CD8-positive, alpha-beta memory T cell (primary cell): Measurements from ENCODE around the gene SCN4B. TPM values are rescaled to one million over a fixed set of nuclear protein-coding genes. Genes with fewer than 3 reads are reported as not detected.
A peak's percentile ranks its signal among the peaks of the same experiment; 100 is the strongest.

Experiments used
- CTCF ChIA-PET: fragments of 350-600 bp; sonication (Branson Sonifier 250); formaldehyde crosslinking; loops from one replicate; lab custom pipeline; 2021; ENCODE audit warnings: antibody characterized with exemption; lab: Charles Lee
- POLR2A ChIA-PET: fragments of 350-600 bp; sonication (Branson Sonifier 250); formaldehyde crosslinking; loops from one replicate; lab custom pipeline; 2021; ENCODE audit warnings: antibody characterized with exemption; lab: Charles Lee
- DNase-seq, 5 donors: peaks; one replicate each; pipeline versions ENCODE4 v3.0.0 to v3.0.0-alpha.2; 2020 to 2022; ENCODE audit warnings: mixed read lengths in 1 of 5
- H3K27ac ChIP-seq: one replicate; pipeline ENCODE4 v1.7.0; 2013; ENCODE audit warnings: low read depth, mild to moderate bottlenecking, low read length, moderate library complexity
- H3K27me3 ChIP-seq: 2 replicates; pipeline ENCODE4 v1.7.0; 2013; ENCODE audit warnings: low read length, mild to moderate bottlenecking; ENCODE audit not compliant: insufficient read depth, poor library complexity, severe bottlenecking
- H3K36me3 ChIP-seq: 2 replicates; pipeline ENCODE4 v1.7.0; 2013; ENCODE audit warnings: mild to moderate bottlenecking, low read length, moderate library complexity; ENCODE audit not compliant: insufficient read depth
- H3K4me1 ChIP-seq: 2 replicates; pipeline ENCODE4 v1.7.0; 2013; ENCODE audit warnings: mild to moderate bottlenecking, low read length, moderate library complexity; ENCODE audit not compliant: insufficient read depth
- H3K4me3 ChIP-seq: 2 replicates; pipeline ENCODE4 v1.7.0; 2013; ENCODE audit warnings: mild to moderate bottlenecking, low read length
- H3K9me3 ChIP-seq: 2 replicates; pipeline ENCODE4 v1.7.0; 2013; ENCODE audit warnings: mild to moderate bottlenecking, low read length
- H3K27ac Mint-ChIP-seq, 8 donors: one replicate each; pipeline ENCODE4 v1.8.0; 2020 to 2021; ENCODE audit warnings: mixed read lengths in 8 of 8, mild to moderate bottlenecking in 6 of 8, inconsistent platforms in 3 of 8, moderate library complexity in 3 of 8
- H3K27me3 Mint-ChIP-seq, 2 donors: one replicate each; pipeline ENCODE4 v1.8.0; 2020 to 2021; ENCODE audit warnings: mixed read lengths in 2 of 2, mild to moderate bottlenecking in 1 of 2, moderate library complexity in 1 of 2
- H3K36me3 Mint-ChIP-seq, 3 donors: one replicate each; pipeline ENCODE4 v1.8.0; 2020 to 2021; ENCODE audit warnings: mixed read lengths in 3 of 3, inconsistent platforms in 1 of 3, mild to moderate bottlenecking in 1 of 3
- H3K4me1 Mint-ChIP-seq, 3 donors: one replicate each; pipeline ENCODE4 v1.8.0; 2020 to 2021; ENCODE audit warnings: mixed read lengths in 3 of 3, inconsistent platforms in 1 of 3, mild to moderate bottlenecking in 1 of 3
- H3K4me3 Mint-ChIP-seq, 7 donors: one replicate each; pipeline ENCODE4 v1.8.0; 2020 to 2021; ENCODE audit warnings: mixed read lengths in 7 of 7, mild to moderate bottlenecking in 6 of 7, moderate library complexity in 4 of 7, inconsistent platforms in 2 of 7
- H3K9me3 Mint-ChIP-seq, 5 donors: one replicate each; pipeline ENCODE4 v1.8.0; 2020 to 2022; ENCODE audit warnings: mixed read lengths in 5 of 5, mild to moderate bottlenecking in 3 of 5, moderate library complexity in 2 of 5, inconsistent platforms in 1 of 5
- polyA plus RNA-seq: library from polyadenylated mRNA; unstranded; fragments of 300-500 nt; fragmentation: Illumina TruSeq; gene quantifications from one replicate; pipeline ENCODE4 v1.2.3, GENCODE V29; 2021
- total RNA-seq, 2 experiments: library from RNA; stranded (reverse); gene quantifications; one replicate each; pipeline ENCODE4 v1.2.3, GENCODE V29; 2021

SCN4B gene
- total and polyA plus RNA-seq, 3 experiments from 2014 or later = 0.26 to 0.33 TPM; not detected in 1

GRCh38 chr11:118142809-118143208 lies 9.8 kb downstream of the SCN4B start:
- peaks cover 51 to 73% of the 10 kb centered on the region in 2 donors for H3K27me3 Mint-ChIP-seq
- H3K4me3 Mint-ChIP-seq = no peak overlapping the region
- ChIA-PET POLR2A (no interaction called here), CTCF (interaction anchor here (0.7 to 1.4 kb wide), 3 partner anchors 9 to 56 kb away, joined by 3 to 4 read pairs (median 4); no protein-coding TSS in a partner anchor)
- no peaks in the 10 kb centered on the region for H3K4me1 ChIP-seq
- DNase-seq = peak in 1 of 5 donors; percentile 42
- no peak overlapping the region for H3K27ac ChIP-seq
- no peaks in the 10 kb centered on the region for H3K36me3 ChIP-seq
- peaks cover 0 to 9% (median 3%) of the 10 kb centered on the region in 3 donors for H3K4me1 Mint-ChIP-seq
- H3K36me3 Mint-ChIP-seq = no peaks in the 10 kb centered on the region
- H3K9me3 ChIP-seq = no peaks in the 10 kb centered on the region
- H3K27me3 ChIP-seq = peaks cover 29% of the 10 kb centered on the region
- H3K9me3 Mint-ChIP-seq = no peaks in the 10 kb centered on the region
- H3K27ac Mint-ChIP-seq = no peak overlapping the region
- H3K4me3 ChIP-seq = no peak overlapping the region

GRCh38 chr11:118142081-118142480 lies 10.5 kb downstream of the SCN4B start:
- no peaks in the 10 kb centered on the region for H3K9me3 ChIP-seq
- H3K27me3 ChIP-seq = peaks cover 29% of the 10 kb centered on the region
- Mint-ChIP-seq H3K4me3 (no peak overlapping the region), H3K36me3 (no peaks in the 10 kb centered on the region), H3K27me3 (peaks cover 50 to 73% of the 10 kb centered on the region in 2 donors), H3K27ac (no peak overlapping the region), H3K4me1 (peaks cover 0 to 9% (median 3%) of the 10 kb centered on the region in 3 donors), H3K9me3 (no peaks in the 10 kb centered on the region)
- ChIA-PET CTCF (interaction anchor here (0.7 kb wide), 2 partner anchors 29 to 345 kb away, joined by 3 read pairs; no protein-coding TSS in a partner anchor), POLR2A (no interaction called here)
- no peak overlapping the region for H3K4me3 ChIP-seq
- DNase-seq = no peak
- no peak overlapping the region for H3K27ac ChIP-seq
- no peaks in the 10 kb centered on the region for H3K36me3 ChIP-seq
- no peaks in the 10 kb centered on the region for H3K4me1 ChIP-seq

- no peaks in the 10 kb centered on the region for H3K36me3 Mint-ChIP-seq
- H3K4me1 ChIP-seq = no peaks in the 10 kb centered on the region
- H3K27me3 ChIP-seq = peaks cover 14% of the 10 kb centered on the region
- ChIA-PET POLR2A (no interaction called here), CTCF (interaction anchor here (0.9 to 1.2 kb wide), 3 partner anchors 31 to 59 kb away, joined by 3 to 5 read pairs (median 3); no protein-coding TSS in a partner anchor)
- no peaks in the 10 kb centered on the region for H3K4me1 Mint-ChIP-seq
- no peak overlapping the region for H3K4me3 ChIP-seq
- DNase-seq = no peak
- no peaks in the 10 kb centered on the region for H3K9me3 Mint-ChIP-seq
- H3K27me3 Mint-ChIP-seq = peaks cover 43 to 74% of the 10 kb centered on the region in 2 donors
- no peaks in the 10 kb centered on the region for H3K36me3 ChIP-seq
- H3K9me3 ChIP-seq = no peaks in the 10 kb centered on the region
- H3K27ac Mint-ChIP-seq = no peak overlapping the region
- no peak overlapping the region for H3K4me3 Mint-ChIP-seq
- H3K27ac ChIP-seq = no peak overlapping the region
Measured at GRCh38 chr11:118139578-118139977, 13.0 kb downstream of the SCN4B start.

- CTCF ChIA-PET = interaction anchor here (0.9 to 1.2 kb wide), 3 partner anchors 32 to 33 kb away, joined by 3 to 5 read pairs (median 4); no protein-coding TSS in a partner anchor
- peaks cover 12% of the 10 kb centered on the region for H3K27me3 ChIP-seq
- POLR2A ChIA-PET = interaction anchor here (0.5 kb wide), 1 partner anchor 129 kb away, joined by 3 read pairs; no protein-coding TSS in a partner anchor
- Mint-ChIP-seq H3K4me1 (no peaks in the 10 kb centered on the region), H3K27me3 (peaks cover 37 to 74% of the 10 kb centered on the region in 2 donors), H3K4me3 (no peak overlapping the region), H3K9me3 (no peaks in the 10 kb centered on the region), H3K36me3 (no peaks in the 10 kb centered on the region), H3K27ac (no peak overlapping the region)
- no peaks in the 10 kb centered on the region for H3K9me3 ChIP-seq
- no peaks in the 10 kb centered on the region for H3K4me1 ChIP-seq
- H3K27ac ChIP-seq = no peak overlapping the region
- H3K4me3 ChIP-seq = no peak overlapping the region
- H3K36me3 ChIP-seq = no peaks in the 10 kb centered on the region
- DNase-seq = no peak
Measured at GRCh38 chr11:118138839-118139420, 13.7 kb downstream of the SCN4B start.

- Histone ChIP-seq H3K27ac (no peak overlapping the region), H3K9me3 (no peaks in the 10 kb centered on the region), H3K36me3 (no peaks in the 10 kb centered on the region), H3K27me3 (peaks cover 12% of the 10 kb centered on the region), H3K4me3 (no peak overlapping the region), H3K4me1 (no peaks in the 10 kb centered on the region)
- ChIA-PET CTCF (no interaction called here), POLR2A (no interaction called here)
- no peak for DNase-seq
- H3K27ac Mint-ChIP-seq = no peak overlapping the region
- H3K9me3 Mint-ChIP-seq = no peaks in the 10 kb centered on the region
- H3K27me3 Mint-ChIP-seq = peaks cover 25 to 64% of the 10 kb centered on the region in 2 donors
- no peaks in the 10 kb centered on the region for H3K4me1 Mint-ChIP-seq
- H3K4me3 Mint-ChIP-seq = no peak overlapping the region
- no peaks in the 10 kb centered on the region for H3K36me3 Mint-ChIP-seq
Measured at GRCh38 chr11:118136801-118137200, 15.8 kb downstream of the SCN4B start.

GRCh38 chr11:118136341-118136740 lies 16.3 kb downstream of the SCN4B start:
- no peaks in the 10 kb centered on the region for H3K4me1 Mint-ChIP-seq
- peaks cover 20 to 59% of the 10 kb centered on the region in 2 donors for H3K27me3 Mint-ChIP-seq
- H3K4me3 Mint-ChIP-seq = no peak overlapping the region
- no peak overlapping the region for H3K4me3 ChIP-seq
- no peaks in the 10 kb centered on the region for H3K9me3 Mint-ChIP-seq
- no peaks in the 10 kb centered on the region for H3K36me3 ChIP-seq
- H3K27me3 ChIP-seq = peaks cover 12% of the 10 kb centered on the region
- H3K4me1 ChIP-seq = no peaks in the 10 kb centered on the region
- H3K9me3 ChIP-seq = no peaks in the 10 kb centered on the region
- DNase-seq = no peak
- no peak overlapping the region for H3K27ac ChIP-seq
- peak overlapping the region in 1 of 8 donors; percentile 84 for H3K27ac Mint-ChIP-seq
- no peaks in the 10 kb centered on the region for H3K36me3 Mint-ChIP-seq
- POLR2A ChIA-PET = no interaction called here
- CTCF ChIA-PET = no interaction called here

GRCh38 chr11:118135796-118136165 lies 16.8 kb downstream of the SCN4B start:
- no peak overlapping the region for H3K4me3 ChIP-seq
- POLR2A ChIA-PET = no interaction called here
- H3K4me1 ChIP-seq = no peaks in the 10 kb centered on the region
- no peaks in the 10 kb centered on the region for H3K9me3 Mint-ChIP-seq
- H3K4me3 Mint-ChIP-seq = no peak overlapping the region
- no peak overlapping the region for H3K27ac Mint-ChIP-seq
- H3K27ac ChIP-seq = no peak overlapping the region
- peaks cover 19 to 57% of the 10 kb centered on the region in 2 donors for H3K27me3 Mint-ChIP-seq
- H3K4me1 Mint-ChIP-seq = no peaks in the 10 kb centered on the region
- CTCF ChIA-PET = no interaction called here
- no peaks in the 10 kb centered on the region for H3K36me3 ChIP-seq
- no peaks in the 10 kb centered on the region for H3K9me3 ChIP-seq
- peaks cover 9% of the 10 kb centered on the region for H3K27me3 ChIP-seq
- no peak for DNase-seq
- H3K36me3 Mint-ChIP-seq = no peaks in the 10 kb centered on the region

GRCh38 chr11:118135051-118135795 lies 17.4 kb downstream of the SCN4B start:
- Mint-ChIP-seq H3K9me3 (no peaks in the 10 kb centered on the region), H3K27me3 (peaks cover 17 to 51% of the 10 kb centered on the region in 2 donors)
- POLR2A ChIA-PET = interaction anchor here (0.5 kb wide), 1 partner anchor 63 kb away, joined by 5 read pairs; no protein-coding TSS in a partner anchor

More at GRCh38 chr11:118135051-118135795, 17.4 kb downstream of the SCN4B start:
- no peak overlapping the region for H3K27ac ChIP-seq
- H3K9me3 ChIP-seq = no peaks in the 10 kb centered on the region
- CTCF ChIA-PET = no interaction called here
- Mint-ChIP-seq H3K27ac (no peak overlapping the region), H3K36me3 (no peaks in the 10 kb centered on the region), H3K4me3 (no peak overlapping the region), H3K4me1 (no peaks in the 10 kb centered on the region)
- H3K36me3 ChIP-seq = no peaks in the 10 kb centered on the region
- H3K4me1 ChIP-seq = no peaks in the 10 kb centered on the region
- DNase-seq = no peak
- peaks cover 4% of the 10 kb centered on the region for H3K27me3 ChIP-seq
- no peak overlapping the region for H3K4me3 ChIP-seq
